ENCODE results near the gene RBMS3.

The RBMS3 gene

GRCh38 chr3:29852767-29853166 lies 571.9 kb downstream of the RBMS3 start:
- Histone ChIP-seq H2BK12ac (ENCODE audit: low read length) (no peak overlapping the region), H2AK5ac (ENCODE audit: low read length) (no peak overlapping the region), H3K4ac (ENCODE audit: low read depth, low read length) (no peak overlapping the region), H3K27me3 (ENCODE audit: insufficient read depth, low read length) (no peaks in the 10 kb centered on the region), H3K14ac (ENCODE audit: low read length) (no peak overlapping the region), H3K27ac (ENCODE audit: low read depth, low read length) (no peak overlapping the region), H3K4me3 (ENCODE audit: low read depth, low read length) (no peak overlapping the region), H3K4me1 (ENCODE audit: control insufficient read depth in 1 of 2, insufficient read depth in 2 of 2, low read length in 2 of 2) (no peaks in the 10 kb centered on the region), H2AFZ (ENCODE audit: insufficient read depth, low read length, poor library complexity) (no peak overlapping the region), H3K36me3 (ENCODE audit: control insufficient read depth in 1 of 2, insufficient read depth in 2 of 2, low read length in 2 of 2) (no peaks in the 10 kb centered on the region), H4K12ac (ENCODE audit: low read depth, low read length) (no peak overlapping the region), H3K79me1 (ENCODE audit: low read length) (no peaks in the 10 kb centered on the region), H3K23ac (ENCODE audit: low read length) (no peak overlapping the region), H3K9ac (ENCODE audit: low read length) (no peak overlapping the region), H3K9me3 (ENCODE audit: insufficient read depth, low read depth, low read length) (no peaks in the 10 kb centered on the region), H2BK5ac (ENCODE audit: low read depth, low read length, poor library complexity) (no peak overlapping the region), H3K4me2 (ENCODE audit: low read length) (no peak overlapping the region), H2BK120ac (ENCODE audit: insufficient read depth, low read length, poor library complexity) (no peak overlapping the region), H3K79me2 (ENCODE audit: control insufficient read depth, insufficient read depth, low read length, poor library complexity) (no peaks in the 10 kb centered on the region), H4K91ac (ENCODE audit: low read depth, low read length) (no peak overlapping the region), H3K18ac (ENCODE audit: low read length) (no peak overlapping the region), H4K8ac (ENCODE audit: low read depth, low read length) (no peak overlapping the region)
- DNase-seq, result no peak
- WGBS (ENCODE audit: extremely low coverage, insufficient coverage, insufficient read length), result no CpG with 5 or more reads among the region's 1 CpG

- Histone ChIP-seq H2BK12ac (ENCODE audit: low read length) (no peak overlapping the region), H3K4me2 (ENCODE audit: low read length) (no peak overlapping the region), H2BK5ac (ENCODE audit: low read depth, low read length, poor library complexity) (no peak overlapping the region), H3K9ac (ENCODE audit: low read length) (no peak overlapping the region), H3K4ac (ENCODE audit: low read depth, low read length) (no peak overlapping the region), H4K91ac (ENCODE audit: low read depth, low read length) (no peak overlapping the region), H3K18ac (ENCODE audit: low read length) (no peak overlapping the region), H3K27me3 (ENCODE audit: insufficient read depth, low read length) (no peaks in the 10 kb centered on the region), H3K36me3 (ENCODE audit: control insufficient read depth in 1 of 2, insufficient read depth in 2 of 2, low read length in 2 of 2) (no peaks in the 10 kb centered on the region), H3K4me1 (ENCODE audit: control insufficient read depth in 1 of 2, insufficient read depth in 2 of 2, low read length in 2 of 2) (no peaks in the 10 kb centered on the region), H2BK120ac (ENCODE audit: insufficient read depth, low read length, poor library complexity) (no peak overlapping the region), H2AFZ (ENCODE audit: insufficient read depth, low read length, poor library complexity) (no peak overlapping the region), H3K23ac (ENCODE audit: low read length) (no peak overlapping the region), H4K12ac (ENCODE audit: low read depth, low read length) (no peak overlapping the region), H4K8ac (ENCODE audit: low read depth, low read length) (no peak overlapping the region), H3K79me2 (ENCODE audit: control insufficient read depth, insufficient read depth, low read length, poor library complexity) (no peaks in the 10 kb centered on the region), H3K79me1 (ENCODE audit: low read length) (no peaks in the 10 kb centered on the region), H3K4me3 (ENCODE audit: low read depth, low read length) (no peak overlapping the region), H3K27ac (ENCODE audit: low read depth, low read length) (no peak overlapping the region), H3K14ac (ENCODE audit: low read length) (no peak overlapping the region), H2AK5ac (ENCODE audit: low read length) (no peak overlapping the region), H3K9me3 (ENCODE audit: insufficient read depth, low read depth, low read length) (no peaks in the 10 kb centered on the region)
- no CpG with 5 or more reads among the region's 7 CpGs for WGBS (ENCODE audit: extremely low coverage, insufficient coverage, insufficient read length)
- DNase-seq, result no peak
Observed at GRCh38 chr3:29853841-29854397, 573.0 kb downstream of the RBMS3 start.

- no peak for DNase-seq
- no peak overlapping the region for H3K4me2 ChIP-seq (ENCODE audit: low read length)
- no peaks in the 10 kb centered on the region for H3K27me3 ChIP-seq (ENCODE audit: insufficient read depth, low read length)
- no peak overlapping the region for H2BK5ac ChIP-seq (ENCODE audit: low read depth, low read length, poor library complexity)
- no peak overlapping the region for H3K4me3 ChIP-seq (ENCODE audit: low read depth, low read length)
- no peak overlapping the region for H2AFZ ChIP-seq (ENCODE audit: insufficient read depth, low read length, poor library complexity)
- no peak overlapping the region for H2BK12ac ChIP-seq (ENCODE audit: low read length)
- no peak overlapping the region for H3K18ac ChIP-seq (ENCODE audit: low read length)
- H3K4ac ChIP-seq (ENCODE audit: low read depth, low read length), result no peak overlapping the region
- H3K4me1 ChIP-seq (ENCODE audit: control insufficient read depth in 1 of 2, insufficient read depth in 2 of 2, low read length in 2 of 2), result no peaks in the 10 kb centered on the region
- H3K9ac ChIP-seq (ENCODE audit: low read length), result no peak overlapping the region
- H4K12ac ChIP-seq (ENCODE audit: low read depth, low read length), result no peak overlapping the region
- H3K79me2 ChIP-seq (ENCODE audit: control insufficient read depth, insufficient read depth, low read length, poor library complexity), result no peaks in the 10 kb centered on the region
- H2BK120ac ChIP-seq (ENCODE audit: insufficient read depth, low read length, poor library complexity), result no peak overlapping the region
- no peak overlapping the region for H2AK5ac ChIP-seq (ENCODE audit: low read length)
- H3K27ac ChIP-seq (ENCODE audit: low read depth, low read length), result no peak overlapping the region
- H4K91ac ChIP-seq (ENCODE audit: low read depth, low read length), result no peak overlapping the region
- no peaks in the 10 kb centered on the region for H3K9me3 ChIP-seq (ENCODE audit: insufficient read depth, low read depth, low read length)
- no peaks in the 10 kb centered on the region for H3K36me3 ChIP-seq (ENCODE audit: control insufficient read depth in 1 of 2, insufficient read depth in 2 of 2, low read length in 2 of 2)
- H3K79me1 ChIP-seq (ENCODE audit: low read length), result no peaks in the 10 kb centered on the region
- H3K14ac ChIP-seq (ENCODE audit: low read length), result no peak overlapping the region
- no peak overlapping the region for H3K23ac ChIP-seq (ENCODE audit: low read length)
- no peak overlapping the region for H4K8ac ChIP-seq (ENCODE audit: low read depth, low read length)
Observed at GRCh38 chr3:29854821-29855220, 574.0 kb downstream of the RBMS3 start.

GRCh38 chr3:29859726-29860270 lies 578.9 kb downstream of the RBMS3 start:
- Histone ChIP-seq H2AK5ac (ENCODE audit: low read length) (no peak overlapping the region), H3K18ac (ENCODE audit: low read length) (no peak overlapping the region), H4K12ac (ENCODE audit: low read depth, low read length) (no peak overlapping the region), H3K27ac (ENCODE audit: low read depth, low read length) (no peak overlapping the region), H3K79me2 (ENCODE audit: control insufficient read depth, insufficient read depth, low read length, poor library complexity) (no peaks in the 10 kb centered on the region), H3K14ac (ENCODE audit: low read length) (no peak overlapping the region), H3K4ac (ENCODE audit: low read depth, low read length) (no peak overlapping the region), H3K9me3 (ENCODE audit: insufficient read depth, low read depth, low read length) (no peaks in the 10 kb centered on the region), H3K36me3 (ENCODE audit: control insufficient read depth in 1 of 2, insufficient read depth in 2 of 2, low read length in 2 of 2) (no peaks in the 10 kb centered on the region), H4K8ac (ENCODE audit: low read depth, low read length) (no peak overlapping the region), H3K27me3 (ENCODE audit: insufficient read depth, low read length) (no peaks in the 10 kb centered on the region), H3K4me1 (ENCODE audit: control insufficient read depth in 1 of 2, insufficient read depth in 2 of 2, low read length in 2 of 2) (no peaks in the 10 kb centered on the region), H4K91ac (ENCODE audit: low read depth, low read length) (no peak overlapping the region), H2AFZ (ENCODE audit: insufficient read depth, low read length, poor library complexity) (no peak overlapping the region), H2BK120ac (ENCODE audit: insufficient read depth, low read length, poor library complexity) (no peak overlapping the region), H3K79me1 (ENCODE audit: low read length) (no peaks in the 10 kb centered on the region), H3K4me2 (ENCODE audit: low read length) (no peak overlapping the region), H3K4me3 (ENCODE audit: low read depth, low read length) (no peak overlapping the region), H2BK12ac (ENCODE audit: low read length) (no peak overlapping the region), H2BK5ac (ENCODE audit: low read depth, low read length, poor library complexity) (no peak overlapping the region), H3K9ac (ENCODE audit: low read length) (no peak overlapping the region), H3K23ac (ENCODE audit: low read length) (no peak overlapping the region)
- DNase-seq, result no peak
- WGBS (ENCODE audit: extremely low coverage, insufficient coverage, insufficient read length), result no CpG with 5 or more reads among the region's 1 CpG
